MCF 10A (cell line): ENCODE results near the gene DDAH2. TPM values are rescaled to one million over a fixed set of nuclear protein-coding genes. Genes with fewer than 3 reads are reported as not detected.

Experiments used
- BruUV-seq: library from RNA; stranded (reverse); fragments of 400-500 nt; replicated peaks from 2 replicates; lab custom pipeline; 2021; lab: Mats Ljungman, UMichigan
- CTCF ChIA-PET: fragments of 300-600 bp; sonication (Branson Sonifier 250); formaldehyde crosslinking; extraction: SDS; loops from one replicate; lab custom pipeline; 2021; ENCODE audit warnings: antibody characterized with exemption, inconsistent platforms; lab: Yijun Ruan, JAX
- POLR2A ChIA-PET: fragments of 300-600, 350-650 bp; sonication (Branson Sonifier 250); formaldehyde crosslinking; extraction: SDS; loops from one replicate; lab custom pipeline; 2020; ENCODE audit warnings: antibody characterized with exemption, inconsistent platforms; lab: Yijun Ruan, JAX
- DNase-seq: peaks from one replicate; pipeline ENCODE4 v3.0.0-alpha.2; 2018; ENCODE audit not compliant: unreplicated experiment
- H3K27ac Mint-ChIP-seq: one replicate; pipeline ENCODE4 v1.8.0; 2022; ENCODE audit warnings: mild to moderate bottlenecking, low read depth, mixed read lengths; ENCODE audit not compliant: unreplicated experiment
- H3K27me3 Mint-ChIP-seq: one replicate; pipeline ENCODE4 v1.8.0; 2022; ENCODE audit warnings: mixed read lengths; ENCODE audit not compliant: insufficient read depth, unreplicated experiment
- H3K36me3 Mint-ChIP-seq: one replicate; pipeline ENCODE4 v1.8.0; 2022; ENCODE audit warnings: mild to moderate bottlenecking, moderate library complexity, mixed read lengths; ENCODE audit not compliant: insufficient read depth, unreplicated experiment
- H3K4me1 Mint-ChIP-seq: one replicate; pipeline ENCODE4 v1.8.0; 2022; ENCODE audit warnings: mixed read lengths; ENCODE audit not compliant: insufficient read depth, unreplicated experiment
- H3K4me3 Mint-ChIP-seq: one replicate; pipeline ENCODE4 v1.8.0; 2022; ENCODE audit warnings: mild to moderate bottlenecking, moderate library complexity, mixed read lengths; ENCODE audit not compliant: unreplicated experiment
- H3K9me3 Mint-ChIP-seq: one replicate; pipeline ENCODE4 v1.8.0; 2022; ENCODE audit warnings: mixed read lengths; ENCODE audit not compliant: unreplicated experiment
- CTCF ChIP-seq: fragments of 200-600 bp; IDR thresholded peaks from one replicate; pipeline ENCODE4 v1.8.0; 2022; ENCODE audit warnings: antibody characterized with exemption, mild to moderate bottlenecking; ENCODE audit not compliant: unreplicated experiment
- intact Hi-C: fragments of 100-400 bp; cut with micrococcal nuclease; formaldehyde crosslinking; loops from 2 replicates; pipeline ENCODE4 v1.14.1; 2022
- total RNA-seq: library from RNA; stranded (reverse); gene quantifications from 2 replicates; pipeline ENCODE4 v1.2.3, GENCODE V29; 2022

The DDAH2 gene
- total RNA-seq, 1 experiment from 2014 or later, result 8.5 TPM

- Mint-ChIP-seq H3K27me3 (no peaks in the 10 kb centered on the region), H3K4me1 (peaks cover 6% of the 10 kb centered on the region), H3K4me3 (no peak overlapping the region), H3K9me3 (no peaks in the 10 kb centered on the region), H3K36me3 (peaks cover 54% of the 10 kb centered on the region), H3K27ac (no peak overlapping the region)
- CTCF ChIA-PET, result interaction anchor here (0.9 to 2.2 kb wide), 3 partner anchors 8 to 22 kb away, joined by 3 to 9 read pairs (median 3); partner anchors contain the start of gene LY6G5C
- POLR2A ChIA-PET, result interaction anchor here (0.7 to 1.0 kb wide), 2 partner anchors 9 to 38 kb away, joined by 3 read pairs; partner anchors contain the start of gene LY6G5C
- intact Hi-C loops, result no loop called here
- no peak for TF ChIP-seq CTCF
- BruUV-seq, result no TSS peak
- no peak for DNase-seq
These were observed 39.6 kb downstream of the DDAH2 start for GRCh38 chr6:31689249-31690110.

GRCh38 chr6:31687860-31688693 lies 41.0 kb downstream of the DDAH2 start:
- intact Hi-C loops, result no loop called here
- Mint-ChIP-seq H3K9me3 (no peaks in the 10 kb centered on the region), H3K4me1 (peaks cover 6% of the 10 kb centered on the region), H3K36me3 (peaks cover 42% of the 10 kb centered on the region), H3K4me3 (no peak overlapping the region), H3K27ac (no peak overlapping the region), H3K27me3 (no peaks in the 10 kb centered on the region)
- no TSS peak for BruUV-seq
- ChIA-PET CTCF (interaction anchor here (0.6 to 0.7 kb wide), 4 partner anchors 145 to 287 kb away, joined by 3 to 4 read pairs (median 3); no protein-coding TSS in a partner anchor), POLR2A (interaction anchor here (0.7 kb wide), 1 partner anchor 27 kb away, joined by 3 read pairs; no protein-coding TSS in a partner anchor)
- DNase-seq, result no peak
- TF ChIP-seq CTCF, result no peak

- Mint-ChIP-seq H3K4me1 (peaks cover 6% of the 10 kb centered on the region), H3K36me3 (peaks cover 35% of the 10 kb centered on the region), H3K27ac (no peak overlapping the region), H3K4me3 (no peak overlapping the region), H3K27me3 (no peaks in the 10 kb centered on the region), H3K9me3 (no peaks in the 10 kb centered on the region)
- intact Hi-C loops, result no loop called here
- no TSS peak for BruUV-seq
- CTCF ChIA-PET, result interaction anchor here (0.6 to 0.7 kb wide), 3 partner anchors 82 to 288 kb away, joined by 3 to 4 read pairs (median 3); no protein-coding TSS in a partner anchor
- DNase-seq, result no peak
- TF ChIP-seq CTCF, result no peak
- POLR2A ChIA-PET, result interaction anchor here (0.7 kb wide), 1 partner anchor 26 kb away, joined by 3 read pairs; no protein-coding TSS in a partner anchor
These were observed 41.8 kb downstream of the DDAH2 start for GRCh38 chr6:31687321-31687720.
